ENCODE results near the gene DOK7. TPM values are rescaled to one million over a fixed set of nuclear protein-coding genes. Genes with fewer than 3 reads are reported as not detected.
A peak's percentile ranks its signal among the peaks of the same experiment; 100 is the strongest.
"Not testable (repeated sequence)": the region's sequence is repeated elsewhere in the genome, so short reads cannot be mapped to it uniquely, and the experiment has no call there.

DOK7 gene
- total RNA-seq, 1 experiment from 2014 or later = not detected

GRCh38 chr4:3442460-3442958, 20.6 kb upstream of the DOK7 start:
- DNase-seq (ENCODE audit: low read depth) = no peak

- peak; percentile 32 for DNase-seq (ENCODE audit: low read depth)
These were observed 20.0 kb upstream of the DOK7 start for GRCh38 chr4:3442959-3443749.

DNA sequence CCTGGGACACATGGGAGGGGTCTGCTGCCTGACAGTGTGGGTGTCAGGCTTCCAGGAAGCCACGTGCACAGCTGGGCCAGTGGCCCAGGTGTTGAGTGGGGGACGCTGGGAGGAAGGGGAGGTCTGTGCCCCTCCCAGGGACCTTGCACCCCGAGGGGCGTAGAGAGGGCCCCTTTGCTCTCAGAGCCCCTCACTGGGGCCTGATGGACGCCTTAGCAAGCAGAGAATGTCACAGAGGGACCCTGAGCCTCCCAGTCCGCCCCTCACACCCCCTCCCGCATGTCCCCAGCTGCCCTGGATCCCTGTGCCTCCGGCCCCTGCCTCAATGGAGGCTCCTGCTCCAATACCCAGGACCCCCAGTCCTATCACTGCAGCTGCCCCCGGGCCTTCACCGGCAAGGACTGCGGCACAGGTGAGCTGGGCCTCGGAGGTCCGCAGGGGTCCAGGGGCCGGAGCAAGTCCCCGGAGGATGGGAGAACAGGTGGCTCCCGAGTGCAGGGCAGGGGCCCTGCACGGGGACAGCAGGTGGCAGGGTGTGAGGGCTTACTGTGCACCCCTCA, 19.3 kb upstream of the DOK7 start:
- DNase-seq (ENCODE audit: low read depth) = no peak

DNA sequence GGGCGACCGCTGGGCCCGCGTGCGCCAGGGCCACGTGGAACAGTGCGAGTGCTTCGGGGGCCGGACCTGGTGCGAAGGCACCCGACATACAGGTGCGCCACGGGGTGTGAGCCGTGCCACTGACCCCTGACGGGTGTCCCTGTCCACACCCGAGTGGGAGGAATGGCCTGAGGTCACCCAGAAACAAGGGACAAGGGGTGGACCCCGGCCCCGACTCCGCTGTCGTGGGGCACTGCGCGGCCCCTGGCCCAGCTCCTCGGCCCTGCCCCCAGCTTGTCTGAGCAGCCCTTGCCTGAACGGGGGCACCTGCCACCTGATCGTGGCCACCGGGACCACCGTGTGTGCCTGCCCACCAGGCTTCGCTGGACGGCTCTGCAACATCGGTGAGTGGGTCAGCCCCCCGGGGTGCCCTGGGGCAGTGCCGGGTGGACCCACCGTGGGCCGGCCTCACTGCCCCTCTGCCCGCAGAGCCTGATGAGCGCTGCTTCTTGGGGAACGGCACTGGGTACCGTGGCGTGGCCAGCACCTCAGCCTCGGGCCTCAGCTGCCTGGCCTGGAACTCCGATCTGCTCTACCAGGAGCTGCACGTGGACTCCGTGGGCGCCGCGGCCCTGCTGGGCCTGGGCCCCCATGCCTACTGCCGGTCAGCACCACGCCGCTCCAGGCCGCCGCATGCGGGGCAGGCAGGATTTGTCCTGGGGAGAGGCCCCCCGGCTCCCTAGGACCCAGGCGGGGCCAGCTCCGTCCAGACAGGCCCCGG, 18.6 kb upstream of the DOK7 start:
- no peak for DNase-seq (ENCODE audit: low read depth)

DNA sequence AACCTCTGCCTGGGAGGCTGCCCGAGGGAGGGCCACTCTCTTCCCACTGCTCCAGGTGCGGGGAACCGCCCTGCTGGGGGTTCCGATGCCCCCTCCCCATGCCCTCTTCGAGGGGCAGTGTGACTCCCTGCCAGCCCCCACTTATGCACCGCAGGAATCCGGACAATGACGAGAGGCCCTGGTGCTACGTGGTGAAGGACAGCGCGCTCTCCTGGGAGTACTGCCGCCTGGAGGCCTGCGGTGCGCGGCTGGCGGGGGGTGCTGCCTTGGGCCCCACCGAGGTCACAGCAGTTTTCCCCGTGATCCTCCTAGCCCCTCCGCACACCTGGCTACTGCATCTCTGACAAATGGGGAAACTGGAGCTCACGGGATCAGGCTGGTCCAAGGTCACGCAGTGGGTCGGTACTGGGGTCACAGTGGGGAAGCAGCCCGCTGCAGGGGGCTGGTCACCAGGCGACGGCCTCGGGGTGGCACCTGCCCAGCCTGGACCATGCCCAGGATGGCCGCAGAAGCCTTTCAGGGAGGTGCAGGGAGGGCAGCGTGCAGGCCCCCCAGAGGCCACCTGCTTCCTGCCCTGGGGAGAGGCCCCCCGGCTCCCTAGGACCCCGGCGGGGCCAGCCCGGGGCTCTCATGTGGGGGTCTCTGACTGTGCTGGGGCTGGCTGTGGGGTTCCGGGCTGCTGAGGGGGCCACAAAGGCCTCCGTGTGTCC, 17.8 kb upstream of the DOK7 start:
- DNase-seq (ENCODE audit: low read depth) = no peak

DNA sequence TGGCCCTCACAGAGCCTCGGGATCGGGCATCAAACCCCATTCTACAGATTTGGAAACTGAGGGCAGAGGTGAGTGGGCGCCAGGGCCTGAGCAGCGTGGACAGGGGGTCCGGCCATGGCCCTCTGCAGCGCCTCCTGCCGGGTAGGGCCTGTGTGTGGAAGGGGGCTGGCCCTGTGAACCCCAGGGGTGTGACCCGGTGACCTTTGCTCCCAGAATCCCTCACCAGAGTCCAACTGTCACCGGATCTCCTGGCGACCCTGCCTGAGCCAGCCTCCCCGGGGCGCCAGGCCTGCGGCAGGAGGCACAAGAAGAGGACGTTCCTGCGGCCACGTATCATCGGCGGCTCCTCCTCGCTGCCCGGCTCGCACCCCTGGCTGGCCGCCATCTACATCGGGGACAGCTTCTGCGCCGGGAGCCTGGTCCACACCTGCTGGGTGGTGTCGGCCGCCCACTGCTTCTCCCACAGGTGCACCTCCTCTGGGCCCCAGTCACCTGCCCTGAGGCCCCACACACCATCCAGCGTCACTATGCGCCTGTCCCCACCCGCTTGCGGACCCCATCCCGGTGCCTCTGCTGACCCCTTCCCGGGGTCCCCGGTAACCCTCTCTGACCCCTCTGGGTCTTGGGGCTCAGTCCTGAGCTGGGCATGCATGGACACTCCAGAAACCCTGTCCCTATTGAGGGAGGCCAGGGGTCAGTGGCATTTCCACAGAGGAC, 17.1 kb upstream of the DOK7 start:
- DNase-seq (ENCODE audit: low read depth) = no peak

- DNase-seq (ENCODE audit: low read depth) = no peak
These were observed 16.3 kb upstream of the DOK7 start for GRCh38 chr4:3446631-3447320.

GRCh38 chr4:3447431-3448395, 15.4 kb upstream of the DOK7 start:
- no peak for DNase-seq (ENCODE audit: low read depth)

DNA sequence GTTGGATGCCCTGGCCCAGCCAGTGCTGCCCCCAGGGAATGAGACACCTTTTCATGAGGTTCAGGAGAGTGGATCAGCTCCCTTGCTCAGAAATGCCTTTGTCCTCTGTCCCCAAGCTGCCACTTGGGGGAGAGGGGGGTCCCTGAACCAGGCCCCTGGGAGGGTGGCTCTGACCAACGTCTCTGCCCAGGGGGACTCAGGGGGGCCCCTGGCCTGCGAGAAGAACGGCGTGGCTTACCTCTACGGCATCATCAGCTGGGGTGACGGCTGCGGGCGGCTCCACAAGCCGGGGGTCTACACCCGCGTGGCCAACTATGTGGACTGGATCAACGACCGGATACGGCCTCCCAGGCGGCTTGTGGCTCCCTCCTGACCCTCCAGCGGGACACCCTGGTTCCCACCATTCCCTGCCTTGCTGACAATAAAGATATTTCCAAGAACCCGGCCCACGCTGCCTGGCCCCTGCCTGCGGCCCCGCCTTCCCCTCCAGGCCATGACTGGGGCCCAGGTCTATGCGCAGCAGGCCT, 14.0 kb upstream of the DOK7 start:
- DNase-seq (ENCODE audit: low read depth) = no peak

DNA sequence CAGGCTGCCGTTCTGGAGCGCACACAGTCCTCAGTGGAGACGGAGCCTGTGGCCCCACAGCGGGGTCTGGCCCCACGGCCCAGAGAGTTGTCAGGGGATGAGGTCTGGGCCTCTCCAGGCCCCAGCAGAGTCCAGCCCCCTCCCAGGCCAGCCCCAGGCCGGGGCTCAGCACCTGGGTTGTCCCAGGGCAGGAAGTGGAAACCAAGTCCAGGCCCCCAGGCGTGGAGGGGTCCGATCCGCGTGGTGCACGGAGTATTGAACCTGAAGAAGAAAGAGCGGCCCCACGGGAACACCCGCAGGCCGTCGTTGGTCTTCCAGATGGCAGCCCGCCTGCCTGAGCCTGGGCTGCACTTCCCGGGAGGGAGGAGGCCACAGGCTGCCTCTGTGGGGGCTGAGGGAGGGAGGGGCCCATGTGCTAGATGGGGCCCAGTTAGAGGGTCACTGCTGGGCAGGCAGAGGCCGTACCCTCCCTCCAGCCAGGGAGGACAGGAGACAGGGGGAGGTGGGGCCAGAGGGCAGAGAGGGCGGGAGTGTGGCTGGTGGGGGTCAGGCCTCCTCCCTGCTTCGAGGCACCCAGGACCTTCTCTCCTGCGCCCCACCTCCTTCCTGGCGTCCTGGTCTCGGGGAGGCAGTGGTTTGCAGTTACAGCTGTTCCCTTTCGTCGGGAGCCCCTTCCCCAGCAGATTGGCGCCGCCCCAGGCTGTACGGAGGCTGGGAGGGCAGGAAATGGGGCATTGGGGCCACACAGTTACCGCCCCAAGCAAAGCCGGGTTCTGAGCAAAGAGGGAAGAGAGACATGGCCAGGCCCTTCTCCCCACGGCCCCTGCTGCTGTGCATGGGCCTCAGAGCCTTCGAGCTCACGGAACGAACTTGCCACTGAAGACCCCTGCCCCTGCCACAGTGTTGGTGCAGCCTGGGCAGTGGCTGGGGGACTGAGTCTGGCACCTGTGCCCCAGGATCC, 13.3 kb upstream of the DOK7 start:
- DNase-seq (ENCODE audit: low read depth) = no peak

- DNase-seq (ENCODE audit: low read depth) = no peak
These were observed 12.5 kb upstream of the DOK7 start for GRCh38 chr4:3450643-3451042.

DNA sequence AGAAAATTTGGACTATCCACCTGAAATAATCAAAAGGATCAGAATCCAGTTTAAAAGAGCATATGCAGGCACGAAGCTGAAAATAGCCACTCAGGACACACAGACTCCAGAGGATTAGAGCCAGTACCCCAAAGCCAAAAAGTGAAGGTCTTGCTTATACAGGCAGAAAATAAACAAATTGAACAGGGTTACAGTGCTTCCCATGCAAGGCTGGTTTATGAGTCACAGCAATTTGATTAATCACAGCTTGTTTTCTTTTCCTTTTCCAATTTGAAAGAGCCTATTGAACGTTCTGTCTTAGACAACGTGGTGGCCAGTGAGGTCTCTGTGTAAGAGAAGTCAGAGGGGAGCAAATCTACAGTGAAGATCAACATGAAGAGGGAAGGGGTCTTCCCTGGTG, 11.2 kb upstream of the DOK7 start:
- no peak for DNase-seq (ENCODE audit: low read depth)

GRCh38 chr4:3452376-3452775, 10.7 kb upstream of the DOK7 start:
- DNase-seq (ENCODE audit: low read depth) = no peak

DNA sequence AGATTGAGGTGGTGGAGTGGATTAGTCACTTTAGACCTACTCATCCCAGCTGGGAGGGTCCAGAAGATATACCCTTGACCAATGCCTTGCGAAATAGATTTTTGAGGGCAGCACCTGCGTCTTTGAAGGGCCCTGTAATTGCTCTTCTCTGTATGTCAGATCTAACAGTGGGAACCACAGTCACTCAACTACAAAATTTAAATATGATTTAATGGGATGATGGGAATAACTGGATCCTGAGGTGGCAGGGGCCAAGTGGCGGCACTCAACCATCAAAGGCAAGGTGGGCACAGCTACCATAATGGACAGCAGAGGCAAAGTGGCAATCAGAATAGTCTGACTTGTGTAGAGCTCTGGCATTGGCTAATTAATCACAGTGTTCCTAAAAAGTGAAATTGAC, 7.5 kb upstream of the DOK7 start:
- not testable (repeated sequence) for DNase-seq (ENCODE audit: low read depth)

GRCh38 chr4:3458371-3458770, 4.7 kb upstream of the DOK7 start:
- DNase-seq (ENCODE audit: low read depth) = no peak

- not testable (repeated sequence) for DNase-seq (ENCODE audit: low read depth)
These were observed 4.0 kb upstream of the DOK7 start for GRCh38 chr4:3459156-3459555.

DNA sequence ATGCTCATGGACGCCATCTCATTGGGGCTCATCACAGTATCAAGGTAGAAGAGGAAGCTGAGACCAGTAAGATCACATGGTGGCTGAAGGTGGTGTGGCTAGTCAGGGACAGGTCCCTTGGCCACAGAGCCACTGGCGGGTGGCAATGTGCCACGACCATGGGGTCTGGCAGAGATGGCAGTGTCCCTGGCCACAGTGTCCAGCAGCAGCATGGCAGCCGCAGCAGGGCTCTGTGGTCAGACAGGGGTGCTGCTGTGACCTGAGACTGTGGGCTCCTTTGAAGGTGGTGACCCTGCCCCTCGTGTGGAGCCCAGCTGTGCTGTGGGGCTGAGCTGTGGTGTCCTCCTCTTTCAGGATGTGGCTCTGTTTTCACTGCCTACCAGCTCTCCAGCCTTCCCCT, 2.2 kb upstream of the DOK7 start:
- DNase-seq (ENCODE audit: low read depth) = no peak

All from HT1080 (cell line).